Measurements from ENCODE around the gene CIZ1. TPM values are rescaled to one million over a fixed set of nuclear protein-coding genes. Genes with fewer than 3 reads are reported as not detected.

Gene CIZ1
- total RNA-seq, 1 donor from 2014 or later: 85.8 TPM

GRCh38 chr9:128208386-128208785 lies 17.0 kb upstream of the CIZ1 start:
- Histone ChIP-seq H3K4me3 (no peak overlapping the region), H3K4me1 (peaks cover 8% of the 10 kb centered on the region in 2 donors), H3K27ac (no peak overlapping the region), H3K27me3 (peaks cover 8% of the 10 kb centered on the region), H3K9me3 (no peaks in the 10 kb centered on the region), H3K36me3 (no peaks in the 10 kb centered on the region)
- TF ChIP-seq CTCF (IDR thresholded peaks at IDR 0.05): no peak
- intact Hi-C loops (cut with DNase I): no loop called here
- DNase-seq (ENCODE audit: low spot score in 2 of 2): no peak

- DNase-seq (ENCODE audit: low spot score in 2 of 2): no peak
- Histone ChIP-seq H3K4me1 (peaks cover 9 to 12% of the 10 kb centered on the region in 2 donors), H3K27me3 (peaks cover 8% of the 10 kb centered on the region), H3K4me3 (no peak overlapping the region), H3K36me3 (no peaks in the 10 kb centered on the region), H3K9me3 (no peaks in the 10 kb centered on the region), H3K27ac (no peak overlapping the region)
- intact Hi-C loops (cut with DNase I): no loop called here
- no peak for TF ChIP-seq CTCF (IDR thresholded peaks at IDR 0.05)
Observed at GRCh38 chr9:128206916-128207910, 15.8 kb upstream of the CIZ1 start.

- no peak for TF ChIP-seq CTCF (IDR thresholded peaks at IDR 0.05)
- Histone ChIP-seq H3K4me1 (peaks cover 9 to 12% of the 10 kb centered on the region in 2 donors), H3K36me3 (no peaks in the 10 kb centered on the region), H3K27ac (no peak overlapping the region), H3K4me3 (no peak overlapping the region), H3K27me3 (peaks cover 8% of the 10 kb centered on the region), H3K9me3 (no peaks in the 10 kb centered on the region)
- no peak for DNase-seq (ENCODE audit: low spot score in 2 of 2)
- intact Hi-C loops (cut with DNase I): no loop called here
Observed at GRCh38 chr9:128206484-128206883, 15.1 kb upstream of the CIZ1 start.

GRCh38 chr9:128205296-128205944 lies 14.0 kb upstream of the CIZ1 start:
- no peak overlapping the region for H3K27ac ChIP-seq

GRCh38 chr9:128204858-128205257 lies 13.5 kb upstream of the CIZ1 start:
- H3K27me3 ChIP-seq: peaks cover 8% of the 10 kb centered on the region
- no peaks in the 10 kb centered on the region for H3K36me3 ChIP-seq
- DNase-seq (ENCODE audit: low spot score in 2 of 2): no peak
- H3K4me1 ChIP-seq: peaks cover 9 to 12% of the 10 kb centered on the region in 2 donors
- H3K27ac ChIP-seq: no peak overlapping the region
- intact Hi-C loops (cut with DNase I): no loop called here
- no peak for TF ChIP-seq CTCF (IDR thresholded peaks at IDR 0.05)
- no peak overlapping the region for H3K4me3 ChIP-seq
- H3K9me3 ChIP-seq: no peaks in the 10 kb centered on the region

More at GRCh38 chr9:128205296-128205944, 14.0 kb upstream of the CIZ1 start:
- intact Hi-C loops (cut with DNase I): no loop called here
- peaks cover 8% of the 10 kb centered on the region for H3K27me3 ChIP-seq
- H3K9me3 ChIP-seq: no peaks in the 10 kb centered on the region
- no peak for TF ChIP-seq CTCF (IDR thresholded peaks at IDR 0.05)
- peaks cover 9 to 12% of the 10 kb centered on the region in 2 donors for H3K4me1 ChIP-seq
- H3K4me3 ChIP-seq: no peak overlapping the region
- DNase-seq (ENCODE audit: low spot score in 2 of 2): no peak
- no peaks in the 10 kb centered on the region for H3K36me3 ChIP-seq
